ENCODE data around the gene SIGLEC7.

Gene SIGLEC7

DNA sequence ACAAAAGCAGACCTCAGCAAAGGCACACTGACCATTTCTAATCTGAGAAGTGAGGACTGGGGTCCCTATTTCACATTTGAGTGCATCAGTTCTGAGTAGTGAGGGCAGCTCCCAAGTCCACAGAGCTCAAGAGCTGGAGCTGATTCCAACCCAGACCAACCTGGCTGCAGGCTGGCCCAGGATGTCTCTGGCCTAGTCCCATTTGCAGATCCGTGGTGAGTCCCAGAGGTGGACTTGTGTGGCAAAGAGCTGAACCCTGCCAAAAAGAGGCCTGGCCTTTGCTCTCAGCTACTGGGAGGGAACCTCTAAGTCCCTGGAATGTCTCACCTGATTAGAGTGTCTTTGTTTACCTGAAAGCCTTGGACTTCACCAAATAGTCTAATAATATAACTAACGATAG, 14.6 kb downstream of the SIGLEC7 start:
- TF ChIP-seq ZFP3 (CRISPR knock-in tag; IDR thresholded peaks at IDR 0.05): no peak
- no peak for TF ChIP-seq RARB (CRISPR knock-in tag; IDR thresholded peaks at IDR 0.05)
- no peak for ATAC-seq

GRCh38 chr19:51157265-51157664, 15.2 kb downstream of the SIGLEC7 start:
- ATAC-seq: no peak
- TF ChIP-seq TCF4 (CRISPR knock-in tag; IDR thresholded peaks at IDR 0.05; ENCODE audit: borderline replicate concordance) (no peak), RARB (CRISPR knock-in tag; IDR thresholded peaks at IDR 0.05) (no peak), ZC3H10 (CRISPR knock-in tag; IDR thresholded peaks at IDR 0.05) (no peak), ZNF565 (CRISPR knock-in tag; conservative IDR thresholded peaks at IDR 0.05; ENCODE audit: low read depth) (no peak), ZNF8 (CRISPR knock-in tag; IDR thresholded peaks at IDR 0.05) (no peak), GLIS3 (CRISPR knock-in tag; IDR thresholded peaks at IDR 0.05) (no peak)

DNA sequence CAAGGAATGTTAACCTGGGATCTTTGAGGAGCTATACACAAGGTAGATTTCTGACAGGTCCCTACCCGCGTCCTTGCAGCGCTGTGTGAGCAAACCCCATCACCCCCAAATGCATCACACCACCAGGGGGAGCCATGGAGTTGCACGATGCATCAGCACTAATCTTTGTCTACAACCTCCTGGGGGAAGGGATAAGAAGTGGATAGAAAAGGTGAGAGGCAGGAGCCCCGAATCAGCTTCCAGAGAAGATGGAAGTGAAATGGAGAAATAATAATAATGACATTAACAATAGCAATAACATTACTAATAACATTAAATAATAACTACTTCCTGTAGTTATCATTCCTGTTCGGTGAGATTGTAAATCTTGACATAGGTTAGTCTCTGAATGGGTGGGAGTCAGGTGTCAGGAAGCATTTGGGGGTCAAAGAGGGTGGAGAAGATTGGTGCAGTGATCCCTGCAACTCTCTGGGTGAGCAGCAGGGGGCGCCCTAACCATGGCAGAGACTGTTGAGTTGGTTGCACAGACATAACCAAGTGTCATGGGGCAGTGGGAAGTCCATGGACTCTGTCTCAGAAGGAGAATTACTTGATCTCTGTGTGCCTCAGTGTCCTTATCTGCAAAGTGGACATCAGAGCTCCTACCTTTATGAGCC, 16.5 kb downstream of the SIGLEC7 start:
- TF ChIP-seq ZNF565 (CRISPR knock-in tag; conservative IDR thresholded peaks at IDR 0.05; ENCODE audit: low read depth) (no peak), ISL1 (CRISPR knock-in tag; IDR thresholded peaks at IDR 0.05) (no peak)
- ATAC-seq: peak; percentile 64; the same call in 2 of the 3 replicates

DNA sequence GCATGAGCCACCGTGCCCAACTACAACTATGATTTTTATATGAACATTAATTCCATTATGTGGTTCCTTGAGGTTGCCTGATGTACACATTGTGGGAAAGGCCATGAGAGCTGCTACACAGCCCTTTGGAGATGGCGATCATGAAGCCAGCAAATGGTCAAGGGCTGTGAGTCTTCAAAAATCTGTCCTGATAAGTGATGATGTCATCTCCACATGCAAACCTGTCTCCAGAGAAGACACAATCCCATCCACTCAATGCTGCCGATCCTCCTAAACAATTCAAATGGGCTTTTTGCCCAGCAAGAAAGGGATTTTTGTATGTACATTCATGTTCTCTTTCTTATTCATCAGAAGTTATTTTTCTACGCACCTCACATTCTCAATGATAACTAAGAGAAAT, 17.6 kb downstream of the SIGLEC7 start:
- no peak for ATAC-seq
- TF ChIP-seq CSDC2 (CRISPR knock-in tag; IDR thresholded peaks at IDR 0.05) (no peak), CREB5 (CRISPR knock-in tag; IDR thresholded peaks at IDR 0.05; ENCODE audit: low read depth) (no peak), ZC3H10 (CRISPR knock-in tag; IDR thresholded peaks at IDR 0.05) (no peak), ESRRG (CRISPR knock-in tag; IDR thresholded peaks at IDR 0.05) (no peak), ZNF70 (CRISPR knock-in tag; IDR thresholded peaks at IDR 0.05) (no peak), ZNF565 (CRISPR knock-in tag; conservative IDR thresholded peaks at IDR 0.05; ENCODE audit: low read depth) (no peak), ZFP30 (CRISPR knock-in tag; IDR thresholded peaks at IDR 0.05) (no peak)

DNA sequence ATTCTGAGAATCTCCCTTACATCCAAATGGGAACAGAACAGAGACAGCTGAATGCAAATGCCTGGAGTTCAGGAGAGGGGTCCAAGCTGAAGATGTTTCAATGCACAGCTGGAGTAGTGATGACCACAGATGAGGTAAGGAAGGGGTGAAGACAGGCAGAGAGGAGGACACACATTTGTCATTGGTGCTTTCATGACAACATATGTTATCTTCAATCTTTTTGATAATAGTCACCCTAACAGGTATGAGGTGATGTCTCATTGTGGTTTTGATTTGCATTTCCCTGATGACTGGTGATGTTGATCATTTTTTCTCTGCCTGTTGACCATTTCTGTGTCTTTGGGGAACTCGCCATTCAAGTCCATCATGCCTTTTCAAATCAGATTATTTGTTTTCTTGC, 19.2 kb downstream of the SIGLEC7 start:
- no peak for ATAC-seq
- TF ChIP-seq CSRNP3 (CRISPR knock-in tag; IDR thresholded peaks at IDR 0.05): no peak
- no peak for TF ChIP-seq ZNF70 (CRISPR knock-in tag; IDR thresholded peaks at IDR 0.05)
- TF ChIP-seq, protein P1, sequence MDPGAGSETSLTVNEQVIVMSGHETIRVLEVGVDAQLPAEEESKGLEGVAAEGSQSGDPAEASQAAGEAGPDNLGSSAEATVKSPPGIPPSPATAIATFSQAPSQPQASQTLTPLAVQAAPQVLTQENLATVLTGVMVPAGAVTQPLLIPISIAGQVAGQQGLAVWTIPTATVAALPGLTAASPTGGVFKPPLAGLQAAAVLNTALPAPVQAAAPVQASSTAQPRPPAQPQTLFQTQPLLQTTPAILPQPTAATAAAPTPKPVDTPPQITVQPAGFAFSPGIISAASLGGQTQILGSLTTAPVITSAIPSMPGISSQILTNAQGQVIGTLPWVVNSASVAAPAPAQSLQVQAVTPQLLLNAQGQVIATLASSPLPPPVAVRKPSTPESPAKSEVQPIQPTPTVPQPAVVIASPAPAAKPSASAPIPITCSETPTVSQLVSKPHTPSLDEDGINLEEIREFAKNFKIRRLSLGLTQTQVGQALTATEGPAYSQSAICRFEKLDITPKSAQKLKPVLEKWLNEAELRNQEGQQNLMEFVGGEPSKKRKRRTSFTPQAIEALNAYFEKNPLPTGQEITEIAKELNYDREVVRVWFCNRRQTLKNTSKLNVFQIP (CRISPR knock-in tag; IDR thresholded peaks at IDR 0.05; ENCODE audit: borderline replicate concordance, low read depth): no peak
- TF ChIP-seq BACH2 (CRISPR knock-in tag; IDR thresholded peaks at IDR 0.05; ENCODE audit: borderline replicate concordance): no peak
- TF ChIP-seq ESRRG (CRISPR knock-in tag; IDR thresholded peaks at IDR 0.05): no peak

GRCh38 chr19:51161867-51162496, 19.9 kb downstream of the SIGLEC7 start:
- no peak for ATAC-seq
- TF ChIP-seq RARB (CRISPR knock-in tag; IDR thresholded peaks at IDR 0.05) (no peak), ESRRG (CRISPR knock-in tag; IDR thresholded peaks at IDR 0.05) (no peak), CSRNP3 (CRISPR knock-in tag; IDR thresholded peaks at IDR 0.05) (no peak), CSDC2 (CRISPR knock-in tag; IDR thresholded peaks at IDR 0.05) (no peak), ZC3H10 (CRISPR knock-in tag; IDR thresholded peaks at IDR 0.05) (no peak), ZFP30 (CRISPR knock-in tag; IDR thresholded peaks at IDR 0.05) (no peak), ZNF8 (CRISPR knock-in tag; IDR thresholded peaks at IDR 0.05) (no peak)
- TF ChIP-seq, protein P1 (CRISPR knock-in tag; IDR thresholded peaks at IDR 0.05; ENCODE audit: borderline replicate concordance, low read depth): no peak
- TF ChIP-seq, protein P2, sequence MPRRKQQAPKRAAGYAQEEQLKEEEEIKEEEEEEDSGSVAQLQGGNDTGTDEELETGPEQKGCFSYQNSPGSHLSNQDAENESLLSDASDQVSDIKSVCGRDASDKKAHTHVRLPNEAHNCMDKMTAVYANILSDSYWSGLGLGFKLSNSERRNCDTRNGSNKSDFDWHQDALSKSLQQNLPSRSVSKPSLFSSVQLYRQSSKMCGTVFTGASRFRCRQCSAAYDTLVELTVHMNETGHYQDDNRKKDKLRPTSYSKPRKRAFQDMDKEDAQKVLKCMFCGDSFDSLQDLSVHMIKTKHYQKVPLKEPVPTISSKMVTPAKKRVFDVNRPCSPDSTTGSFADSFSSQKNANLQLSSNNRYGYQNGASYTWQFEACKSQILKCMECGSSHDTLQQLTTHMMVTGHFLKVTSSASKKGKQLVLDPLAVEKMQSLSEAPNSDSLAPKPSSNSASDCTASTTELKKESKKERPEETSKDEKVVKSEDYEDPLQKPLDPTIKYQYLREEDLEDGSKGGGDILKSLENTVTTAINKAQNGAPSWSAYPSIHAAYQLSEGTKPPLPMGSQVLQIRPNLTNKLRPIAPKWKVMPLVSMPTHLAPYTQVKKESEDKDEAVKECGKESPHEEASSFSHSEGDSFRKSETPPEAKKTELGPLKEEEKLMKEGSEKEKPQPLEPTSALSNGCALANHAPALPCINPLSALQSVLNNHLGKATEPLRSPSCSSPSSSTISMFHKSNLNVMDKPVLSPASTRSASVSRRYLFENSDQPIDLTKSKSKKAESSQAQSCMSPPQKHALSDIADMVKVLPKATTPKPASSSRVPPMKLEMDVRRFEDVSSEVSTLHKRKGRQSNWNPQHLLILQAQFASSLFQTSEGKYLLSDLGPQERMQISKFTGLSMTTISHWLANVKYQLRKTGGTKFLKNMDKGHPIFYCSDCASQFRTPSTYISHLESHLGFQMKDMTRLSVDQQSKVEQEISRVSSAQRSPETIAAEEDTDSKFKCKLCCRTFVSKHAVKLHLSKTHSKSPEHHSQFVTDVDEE (CRISPR knock-in tag; IDR thresholded peaks at IDR 0.05): no peak

Data from SK-N-SH treated with all-trans-retinoic acid at 6 μM for 48 hours (cell line).